Stimulated activated CD8-positive, alpha-beta memory T cell treated with anti-CD3 and anti-CD28 coated beads, Interleukin-12 subunit alpha, Interleukin-12 subunit beta, amount 100 ng/mL, for 4 hours (primary cell): Measurements from ENCODE around the gene KPNA3.

Source experiments
- DNase-seq: peaks from one replicate; pipeline ENCODE4 v3.0.0-alpha.2; 2020; ENCODE audit warnings: low read depth

KPNA3 gene

DNA sequence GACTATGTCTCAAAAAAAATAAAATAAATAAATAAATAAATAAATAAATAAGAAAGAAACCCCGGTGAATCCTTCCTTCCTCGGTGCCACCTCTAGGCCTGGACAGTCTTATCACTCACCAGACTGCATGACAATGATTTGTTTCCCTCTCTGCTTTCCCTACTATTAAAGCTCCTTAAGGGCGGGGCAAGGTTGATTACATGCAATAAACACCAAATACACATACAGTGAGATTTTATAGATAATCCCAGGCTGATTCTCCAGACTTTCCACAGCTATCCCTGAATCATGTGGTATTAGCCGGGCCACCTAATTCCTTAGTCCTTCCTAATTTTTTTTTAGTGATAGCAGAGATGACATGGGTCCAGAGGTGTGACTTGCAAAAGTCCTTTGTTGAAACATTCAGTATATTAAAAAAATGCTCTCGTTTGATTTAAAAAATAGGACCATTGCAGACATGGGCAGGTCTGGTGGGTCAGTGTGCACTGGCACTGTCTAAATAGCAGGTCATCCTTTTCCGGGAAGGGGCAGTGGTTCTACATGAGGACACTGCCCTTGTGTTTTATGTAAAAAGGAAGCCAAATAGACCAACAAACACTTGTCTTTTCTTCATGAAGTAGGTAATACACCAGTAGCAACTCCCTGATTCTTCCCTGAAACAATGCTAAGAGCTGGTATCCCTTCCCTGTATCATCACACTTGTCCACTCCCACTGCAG, 115.7 kb downstream of the KPNA3 start:
- DNase-seq = no peak

DNA sequence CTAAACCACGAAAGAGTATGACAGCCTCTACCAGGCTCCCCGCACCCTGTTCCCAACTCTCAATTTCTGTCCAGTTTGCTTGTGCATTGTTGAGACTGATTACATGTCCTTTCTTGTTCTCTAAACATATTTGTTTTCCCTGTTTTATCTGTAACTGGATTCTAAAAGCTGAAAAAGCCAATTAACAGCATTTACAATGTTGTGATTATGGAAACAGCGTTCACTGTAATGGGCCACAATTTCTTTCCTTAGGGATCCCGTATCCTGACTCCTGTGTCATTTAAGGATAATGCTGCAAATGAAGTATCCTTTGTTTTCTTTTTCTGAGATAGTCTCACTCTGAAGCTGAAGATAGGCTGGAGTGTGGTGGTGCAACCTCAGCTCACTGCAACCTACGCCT, 121.7 kb downstream of the KPNA3 start:
- no peak for DNase-seq

DNA sequence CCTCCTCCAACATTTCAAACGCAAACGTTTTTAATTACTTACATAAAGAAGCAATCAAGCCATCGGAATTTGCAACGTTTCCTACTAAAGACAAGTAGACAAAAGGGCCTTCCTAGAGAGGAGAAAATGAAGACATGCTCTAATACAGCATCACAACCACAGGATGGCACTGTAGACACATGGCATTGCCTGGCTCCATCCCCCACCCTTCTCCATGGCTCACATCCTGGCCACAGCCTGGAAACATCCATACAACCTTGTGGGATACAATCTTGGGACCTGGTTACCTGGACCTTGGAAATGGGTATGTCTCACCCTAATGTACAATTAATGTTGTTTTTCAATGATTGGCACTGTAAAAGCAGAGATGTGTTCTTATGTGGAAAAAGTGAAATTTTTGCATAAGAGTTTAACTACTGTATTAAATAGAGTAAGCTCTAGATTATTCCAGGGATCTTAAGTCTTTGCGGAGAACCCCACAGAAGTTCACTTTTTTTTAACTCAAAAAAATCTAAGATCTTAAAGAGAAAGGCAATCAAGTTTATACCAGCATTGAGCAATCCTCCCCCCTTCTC, 122.7 kb downstream of the KPNA3 start:
- DNase-seq = no peak

DNA sequence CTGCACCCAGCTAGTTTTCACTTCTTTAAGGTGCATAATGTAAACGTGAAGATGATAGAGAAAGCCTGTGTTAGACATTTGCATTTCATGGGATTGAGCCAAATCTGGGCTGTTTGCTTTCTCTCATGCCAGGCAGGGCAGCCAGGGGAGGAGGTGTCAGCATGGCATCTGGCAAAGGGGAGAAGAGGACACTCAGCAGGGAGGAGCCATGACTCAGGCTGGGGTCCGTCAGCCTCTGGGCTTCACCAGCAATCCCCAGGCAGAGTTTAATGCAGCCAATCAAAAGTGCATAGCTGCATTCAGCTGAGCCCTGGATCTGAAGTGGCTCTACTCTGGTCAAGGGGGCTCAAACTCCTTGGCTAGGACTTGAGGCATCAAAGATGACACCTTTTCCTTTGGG, 124.7 kb downstream of the KPNA3 start:
- no peak for DNase-seq

DNA sequence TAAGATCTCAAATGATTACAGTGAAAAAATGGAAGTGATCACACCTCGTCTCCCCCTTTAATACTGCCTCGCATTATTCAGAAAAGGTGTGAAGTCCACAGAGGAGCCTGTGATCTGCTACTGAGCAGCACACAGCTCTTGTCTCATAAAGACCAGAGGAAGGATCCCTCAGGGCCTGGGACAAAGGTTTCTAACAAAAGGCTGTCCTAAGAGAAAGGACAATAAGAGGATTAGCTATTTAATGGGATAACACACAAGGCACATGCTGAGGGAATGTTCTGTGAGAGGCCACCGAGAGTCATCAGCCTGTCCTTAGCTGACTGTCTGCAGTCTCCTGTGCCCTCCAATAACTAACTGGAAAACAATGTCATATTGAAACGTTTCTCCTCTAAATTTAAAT, 127.9 kb downstream of the KPNA3 start:
- DNase-seq = no peak

DNA sequence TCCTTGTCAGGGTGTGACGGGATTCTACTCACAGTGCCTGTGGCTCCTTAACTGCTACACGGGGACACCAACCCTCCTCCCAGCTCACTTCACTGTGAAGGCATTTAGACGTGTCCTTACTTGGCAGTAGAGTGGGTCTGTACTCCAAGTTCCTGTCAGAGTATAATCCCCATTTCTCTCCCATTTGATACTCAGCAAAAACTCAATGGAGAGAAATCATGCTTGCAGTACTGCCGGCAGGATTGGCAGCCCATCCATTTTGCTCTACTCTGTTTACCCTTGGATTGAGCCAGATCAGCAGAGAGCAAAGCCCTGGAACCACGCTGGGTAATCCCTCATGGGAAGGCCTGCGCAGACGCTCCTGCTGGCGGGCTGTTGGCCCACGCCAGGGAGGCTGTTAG, 135.2 kb downstream of the KPNA3 start:
- no peak for DNase-seq

DNA sequence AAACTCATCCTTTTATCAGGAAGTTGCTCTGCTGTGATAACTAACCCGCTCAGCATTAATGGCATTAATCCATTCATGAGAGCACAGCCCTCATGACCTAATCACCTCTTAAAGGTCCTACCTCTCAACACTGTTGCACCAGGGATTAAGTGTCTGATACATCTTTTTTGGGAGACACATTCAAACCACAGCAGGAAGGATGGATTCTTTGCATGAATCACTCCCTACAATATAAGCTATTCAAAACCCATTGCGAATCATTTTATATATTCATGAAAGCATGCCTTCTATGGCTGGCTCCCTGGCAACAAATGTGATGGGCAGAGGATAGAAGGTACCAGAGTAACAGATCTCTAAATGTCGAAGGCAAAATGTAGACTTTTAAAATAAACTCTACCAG, 136.6 kb downstream of the KPNA3 start:
- no peak for DNase-seq

DNA sequence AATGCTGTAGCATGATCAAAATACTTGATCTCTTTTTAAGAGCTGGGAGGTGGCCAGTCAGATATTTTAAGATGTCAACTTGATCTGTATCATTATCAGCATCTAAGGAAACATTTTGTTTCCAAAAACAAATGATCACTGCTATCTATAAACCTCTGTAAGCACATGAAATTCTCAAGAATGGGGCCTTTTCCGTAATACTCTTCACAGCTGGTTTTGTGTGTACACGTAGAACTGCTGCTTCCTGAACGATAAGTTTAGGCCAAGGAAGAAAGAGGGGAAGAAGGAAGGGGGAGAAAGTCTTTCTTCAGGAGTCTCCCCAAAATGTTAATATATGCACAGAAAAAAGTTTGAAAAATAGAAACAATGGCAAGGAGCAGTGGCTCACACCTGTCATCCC, 138.5 kb downstream of the KPNA3 start:
- no peak for DNase-seq

DNA sequence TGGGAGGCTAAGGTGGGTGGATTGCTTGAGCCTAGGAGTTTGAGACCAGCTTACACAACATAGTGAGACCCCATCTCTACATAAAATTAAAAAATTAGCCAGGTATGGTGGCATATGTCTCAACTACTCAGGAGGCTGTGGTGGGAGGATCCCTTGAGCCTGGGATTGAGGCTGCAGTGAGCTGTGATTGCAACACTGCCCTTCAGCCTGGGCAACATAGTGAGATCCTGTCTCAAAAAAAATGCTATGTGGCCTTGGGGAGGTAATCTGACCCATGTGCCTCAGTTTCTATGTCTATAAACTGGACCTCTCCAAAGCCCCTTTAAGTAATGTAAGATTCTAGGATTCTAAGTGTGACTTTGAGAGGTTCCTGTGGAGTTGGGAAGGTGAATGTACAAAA, 139.0 kb downstream of the KPNA3 start:
- no peak for DNase-seq

DNA sequence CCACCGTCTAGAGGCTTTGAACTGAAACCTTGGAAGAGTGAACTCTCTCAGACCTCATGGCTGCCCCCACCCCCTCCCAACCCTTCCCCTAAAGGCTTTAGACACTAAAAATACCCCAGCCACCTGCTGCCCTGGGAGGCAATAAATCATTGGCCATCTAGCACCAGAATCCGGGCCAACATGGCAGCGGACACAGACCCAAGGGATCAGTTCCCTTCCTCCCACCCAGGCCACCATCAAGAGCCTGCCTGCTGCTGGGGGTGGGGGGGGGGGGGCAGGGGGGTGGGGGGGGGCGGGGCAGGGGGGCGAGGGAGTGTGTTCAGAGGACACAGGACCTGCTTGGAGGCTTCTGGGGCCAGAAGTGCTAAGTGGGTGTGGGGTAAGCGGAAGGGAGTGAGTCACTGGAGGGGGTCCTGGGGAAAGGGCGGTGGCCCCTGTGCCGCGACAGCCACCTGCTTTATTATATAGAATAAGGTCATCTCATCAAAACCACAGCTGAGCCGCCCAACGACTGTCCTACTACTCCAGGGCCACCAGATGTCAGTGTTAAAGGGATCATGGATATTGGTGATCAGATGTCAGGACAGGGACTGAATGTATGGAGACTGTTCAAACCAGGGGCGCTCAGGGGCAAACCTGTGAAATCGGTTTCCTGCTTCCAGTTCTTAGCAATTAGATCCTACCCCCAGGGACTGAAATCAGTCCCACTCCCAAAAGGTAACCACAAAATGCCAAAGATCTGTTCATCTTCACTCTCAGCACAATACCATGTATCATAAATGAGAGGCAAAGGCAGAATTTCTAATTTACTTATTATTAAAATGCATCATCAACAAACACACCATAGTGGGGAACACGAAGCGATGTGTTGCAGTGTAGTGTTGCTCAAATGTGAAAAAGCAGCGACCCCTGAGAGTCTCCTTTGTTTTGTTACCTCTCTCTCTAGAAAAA, 139.9 kb downstream of the KPNA3 start:
- DNase-seq = no peak

DNA sequence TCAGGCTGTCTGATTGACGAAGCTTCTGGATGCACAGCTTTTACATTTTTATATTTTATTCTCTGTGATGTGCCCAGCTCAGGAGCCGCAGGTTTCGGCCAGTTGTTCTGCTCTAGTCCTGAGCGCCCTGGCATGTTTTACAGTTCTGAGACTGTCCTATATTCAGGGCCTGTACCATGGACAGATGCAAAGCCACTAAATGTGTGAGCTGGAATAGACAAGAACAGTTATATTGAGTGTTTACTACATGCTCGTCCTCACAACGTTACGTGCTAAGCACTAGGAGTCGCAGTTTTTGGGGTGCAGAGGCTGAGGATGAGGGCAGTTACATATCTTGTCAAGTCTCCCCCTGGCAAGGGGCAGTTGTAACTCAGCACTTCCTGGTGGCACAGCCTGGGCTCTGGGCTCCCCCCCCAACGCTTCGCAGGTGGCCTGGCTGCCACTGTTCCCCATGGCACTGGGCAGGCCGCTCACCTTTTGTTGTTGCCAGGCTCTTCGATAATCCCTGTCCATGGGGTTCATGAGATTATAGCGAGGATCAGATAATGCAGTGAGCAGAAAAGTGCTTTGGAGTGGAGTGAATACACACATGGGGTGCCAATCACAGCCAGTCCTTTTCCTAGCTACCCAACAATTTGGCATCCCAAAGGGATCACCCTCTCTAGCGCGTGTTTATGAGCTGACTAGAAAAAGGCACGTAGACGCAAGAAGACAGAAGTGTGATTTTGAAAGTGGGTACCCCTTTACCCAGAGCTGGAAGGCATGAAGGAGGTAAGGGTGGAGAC, 140.7 kb downstream of the KPNA3 start:
- DNase-seq = no peak

DNA sequence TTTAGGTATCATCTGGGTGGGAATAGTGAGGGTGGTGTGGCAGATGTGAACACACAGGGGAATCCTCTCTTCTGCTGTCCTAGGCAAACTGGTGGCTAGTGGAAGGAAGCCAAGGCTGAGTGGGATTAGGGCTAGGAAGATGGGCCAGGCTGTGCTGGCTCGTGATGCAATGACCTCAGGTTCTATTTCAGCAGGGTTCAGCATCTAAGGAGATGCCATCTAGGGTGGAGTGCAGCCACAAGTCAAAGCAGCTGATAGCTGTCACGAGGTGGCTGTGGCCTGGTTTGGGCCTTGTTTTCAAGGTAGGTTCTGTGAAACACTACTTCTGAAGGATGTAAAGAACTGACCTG, 142.5 kb downstream of the KPNA3 start:
- DNase-seq = no peak
